22Rv1 (cell line): ENCODE measurements around the gene RPS18.

Experiments
- CTCF ChIP-seq: fragments of 450-650 bp; IDR thresholded peaks from 2 replicates; pipeline ENCODE4 v1.5.1; 2017; ENCODE audit warnings: mild to moderate bottlenecking
- ZFX ChIP-seq: fragments of 450-650 bp; IDR thresholded peaks from 2 replicates; pipeline ENCODE4 v1.6.1; 2017; ENCODE audit warnings: antibody characterized with exemption, borderline replicate concordance

- TF ChIP-seq CTCF (peak; percentile 87), ZFX (no peak)
These were observed 23.8 kb upstream of the RPS18 start for GRCh38 chr6:33247977-33248642.
